ENCODE measurements around the gene CABP2. TPM values are rescaled to one million over a fixed set of nuclear protein-coding genes. Genes with fewer than 3 reads are reported as not detected.

Gene CABP2
- total RNA-seq, 2 donors from 2014 or later = not detected

- peaks cover 18% of the 10 kb centered on the region for H3K4me1 Mint-ChIP-seq
- peaks cover 92% of the 10 kb centered on the region for H3K36me3 Mint-ChIP-seq (ENCODE audit: low read depth)
- H3K27me3 Mint-ChIP-seq = no peaks in the 10 kb centered on the region
- H3K4me3 Mint-ChIP-seq = no peak overlapping the region
- no peaks in the 10 kb centered on the region for H3K9me3 Mint-ChIP-seq
- ATAC-seq (replicated peaks) = no peak
- H3K27ac Mint-ChIP-seq = no peak overlapping the region
These were observed 24.7 kb downstream of the CABP2 start for GRCh38 chr11:67498544-67498972.

- H3K9me3 Mint-ChIP-seq = no peaks in the 10 kb centered on the region
- no peak overlapping the region for H3K4me3 Mint-ChIP-seq
- no peak overlapping the region for H3K27ac Mint-ChIP-seq
- peaks cover 88% of the 10 kb centered on the region for H3K36me3 Mint-ChIP-seq (ENCODE audit: low read depth)
- no peaks in the 10 kb centered on the region for H3K27me3 Mint-ChIP-seq
- peaks cover 13% of the 10 kb centered on the region for H3K4me1 Mint-ChIP-seq
- no peak for ATAC-seq (replicated peaks)
These were observed 25.5 kb downstream of the CABP2 start for GRCh38 chr11:67497656-67498291.

- Mint-ChIP-seq H3K36me3 (ENCODE audit: low read depth) (peaks cover 85% of the 10 kb centered on the region), H3K9me3 (no peaks in the 10 kb centered on the region), H3K4me1 (peaks cover 8% of the 10 kb centered on the region), H3K4me3 (no peak overlapping the region), H3K27me3 (no peaks in the 10 kb centered on the region), H3K27ac (no peak overlapping the region)
- no peak for ATAC-seq (replicated peaks)
These were observed 27.1 kb downstream of the CABP2 start for GRCh38 chr11:67496113-67496512.

DNA sequence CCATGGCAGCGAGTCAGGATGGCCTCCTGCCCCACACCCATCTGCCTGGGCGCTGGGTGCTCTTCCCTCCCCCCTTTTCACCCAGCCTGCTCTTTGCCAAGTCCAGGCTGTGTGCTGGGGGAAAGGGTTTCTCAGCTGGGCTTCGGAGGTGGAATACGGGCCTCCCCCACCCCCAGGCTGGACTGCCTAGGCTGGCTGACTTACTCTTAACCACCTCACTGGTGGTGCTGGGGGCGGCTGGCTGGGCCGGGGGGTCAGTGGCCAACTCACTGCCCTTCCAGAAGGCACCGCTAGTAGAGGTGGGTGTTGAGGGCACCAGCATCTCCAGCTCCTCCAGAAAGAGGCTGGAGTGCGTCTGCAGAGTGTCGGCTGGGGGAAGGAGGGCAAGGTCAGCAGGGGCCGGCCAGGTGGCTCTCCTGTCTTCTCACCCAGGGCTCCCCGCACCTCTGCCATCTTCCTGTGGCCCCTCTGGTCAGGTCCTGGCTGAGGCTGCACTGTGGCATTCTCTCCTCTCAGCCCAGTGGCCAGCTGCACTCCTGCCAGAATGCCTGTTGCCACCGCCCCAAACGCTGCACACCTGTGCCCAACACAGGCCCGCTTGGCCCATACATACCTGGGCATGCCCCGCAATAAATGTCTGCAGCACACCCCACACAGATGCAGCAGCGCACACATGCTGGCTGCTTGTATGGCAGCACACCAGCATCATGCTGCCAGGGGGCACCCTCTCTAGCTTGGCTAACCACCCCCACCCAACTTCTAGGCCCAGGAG, 27.8 kb downstream of the CABP2 start:
- H3K9me3 Mint-ChIP-seq = no peaks in the 10 kb centered on the region
- peaks cover 1% of the 10 kb centered on the region for H3K4me1 Mint-ChIP-seq
- no peak overlapping the region for H3K4me3 Mint-ChIP-seq
- H3K27ac Mint-ChIP-seq = no peak overlapping the region
- no peaks in the 10 kb centered on the region for H3K27me3 Mint-ChIP-seq
- peaks cover 85% of the 10 kb centered on the region for H3K36me3 Mint-ChIP-seq (ENCODE audit: low read depth)
- no peak for ATAC-seq (replicated peaks)

DNA sequence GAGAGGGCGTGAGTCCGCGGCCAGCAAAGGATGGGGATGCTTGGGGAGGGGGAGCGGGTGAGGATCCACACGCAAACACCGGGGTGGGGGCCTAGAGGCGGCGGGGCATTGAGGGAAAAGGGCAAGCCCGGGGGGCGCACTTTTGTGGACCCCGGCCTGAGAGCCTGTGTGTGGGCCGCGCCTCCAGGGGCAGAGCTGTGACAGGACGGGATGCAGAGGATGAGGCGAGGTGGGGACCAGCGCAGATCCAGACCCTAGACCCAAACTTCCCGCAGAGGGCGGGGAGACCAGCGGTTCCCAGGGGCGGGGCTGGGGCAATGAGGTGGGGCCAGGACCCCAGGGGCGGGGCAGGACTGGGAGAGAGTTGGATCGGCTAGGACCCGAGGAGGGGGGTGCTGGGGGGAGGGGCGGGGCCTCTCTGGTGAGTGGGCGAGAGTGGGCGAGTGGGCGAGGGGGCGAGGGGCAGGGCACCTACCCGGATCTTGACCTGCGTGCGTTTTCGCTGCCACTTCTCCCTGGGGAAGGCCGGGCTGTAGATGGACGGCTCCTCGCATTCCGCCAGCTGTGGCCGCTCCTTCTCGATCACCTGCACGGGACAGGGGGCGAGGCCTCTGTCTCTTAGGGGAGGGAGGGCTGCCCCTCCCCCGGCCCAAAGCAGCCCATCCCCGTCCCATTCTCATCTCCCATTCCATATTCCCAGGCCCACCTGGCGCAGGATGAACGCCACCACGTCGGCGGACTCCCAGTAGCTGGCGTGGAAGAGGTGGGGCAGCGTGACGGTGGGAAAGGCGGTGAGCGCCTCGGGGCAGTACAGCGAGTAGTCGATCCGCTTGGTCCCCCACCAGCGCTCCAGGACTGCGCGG, 28.6 kb downstream of the CABP2 start:
- ATAC-seq (replicated peaks) = no peak
- no peaks in the 10 kb centered on the region for H3K27me3 Mint-ChIP-seq
- no peak overlapping the region for H3K4me3 Mint-ChIP-seq
- H3K4me1 Mint-ChIP-seq = peaks cover 4% of the 10 kb centered on the region
- no peaks in the 10 kb centered on the region for H3K9me3 Mint-ChIP-seq
- peaks cover 87% of the 10 kb centered on the region for H3K36me3 Mint-ChIP-seq (ENCODE audit: low read depth)
- no peak overlapping the region for H3K27ac Mint-ChIP-seq

DNA sequence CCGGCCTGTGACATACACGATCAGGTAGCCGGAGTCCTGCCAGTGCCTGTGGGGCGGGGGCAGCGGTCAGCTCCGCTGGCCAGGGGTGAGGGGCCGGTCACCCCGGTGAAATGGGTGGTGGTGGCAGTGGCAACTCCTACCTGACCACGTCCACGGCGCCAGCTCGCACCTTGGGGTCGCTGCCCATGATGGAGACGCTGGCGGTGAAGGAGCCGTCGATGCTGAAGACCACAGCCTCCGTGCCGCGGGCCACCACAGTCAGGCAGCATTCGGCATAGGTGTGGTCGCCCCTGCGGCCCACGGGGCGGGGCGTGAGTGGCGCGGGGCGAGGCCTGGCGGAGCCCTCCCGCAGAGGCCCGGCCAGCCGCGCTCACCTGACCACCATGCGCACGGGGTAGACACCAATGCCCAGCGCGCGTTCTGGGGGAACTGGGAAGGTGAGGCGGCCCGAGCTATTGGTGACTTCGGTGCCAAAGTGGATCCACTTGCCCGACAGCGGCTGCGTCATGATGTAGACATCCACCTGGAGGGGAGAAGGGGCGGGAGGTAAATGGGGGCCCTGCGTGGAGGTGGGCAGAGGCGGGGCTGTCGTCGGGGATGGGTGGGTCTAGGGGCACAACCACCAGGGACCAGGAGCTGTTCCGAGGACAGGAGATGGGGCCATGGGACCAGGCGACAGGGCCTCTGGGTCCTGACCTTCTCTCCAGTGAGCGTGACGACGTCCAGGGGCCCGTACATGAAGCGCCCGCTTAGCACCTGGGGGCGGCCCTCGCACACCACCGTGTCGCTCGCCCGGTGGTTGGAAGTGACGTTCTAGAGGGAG, 29.5 kb downstream of the CABP2 start:
- peaks cover 87% of the 10 kb centered on the region for H3K36me3 Mint-ChIP-seq (ENCODE audit: low read depth)
- ATAC-seq (replicated peaks) = no peak
- no peaks in the 10 kb centered on the region for H3K27me3 Mint-ChIP-seq
- H3K9me3 Mint-ChIP-seq = no peaks in the 10 kb centered on the region
- no peak overlapping the region for H3K4me3 Mint-ChIP-seq
- H3K4me1 Mint-ChIP-seq = peaks cover 7% of the 10 kb centered on the region
- no peak overlapping the region for H3K27ac Mint-ChIP-seq

- Mint-ChIP-seq H3K27me3 (no peaks in the 10 kb centered on the region), H3K27ac (no peak overlapping the region), H3K36me3 (ENCODE audit: low read depth) (peaks cover 87% of the 10 kb centered on the region), H3K4me3 (no peak overlapping the region), H3K9me3 (no peaks in the 10 kb centered on the region), H3K4me1 (peaks cover 9% of the 10 kb centered on the region)
- peak; percentile 37 for ATAC-seq (replicated peaks)
These were observed 30.3 kb downstream of the CABP2 start for GRCh38 chr11:67492801-67493547.

GRCh38 chr11:67492069-67492727, 31.0 kb downstream of the CABP2 start:
- Mint-ChIP-seq H3K4me1 (peaks cover 16% of the 10 kb centered on the region), H3K27me3 (no peaks in the 10 kb centered on the region), H3K4me3 (no peak overlapping the region), H3K9me3 (no peaks in the 10 kb centered on the region), H3K36me3 (ENCODE audit: low read depth) (peaks cover 87% of the 10 kb centered on the region), H3K27ac (no peak overlapping the region)
- ATAC-seq (replicated peaks) = no peak

GRCh38 chr11:67491276-67492068, 31.8 kb downstream of the CABP2 start:
- peak overlapping the region; percentile 56 for H3K27ac Mint-ChIP-seq
- no peak overlapping the region for H3K4me3 Mint-ChIP-seq
- H3K4me1 Mint-ChIP-seq = peaks cover 22% of the 10 kb centered on the region
- peaks cover 2% of the 10 kb centered on the region for H3K9me3 Mint-ChIP-seq
- no peak for ATAC-seq (replicated peaks)
- no peaks in the 10 kb centered on the region for H3K27me3 Mint-ChIP-seq
- peaks cover 87% of the 10 kb centered on the region for H3K36me3 Mint-ChIP-seq (ENCODE audit: low read depth)

GRCh38 chr11:67490727-67491065, 32.5 kb downstream of the CABP2 start:
- peaks cover 26% of the 10 kb centered on the region for H3K4me1 Mint-ChIP-seq
- H3K27ac Mint-ChIP-seq = peak overlapping the region; percentile 56
- peak overlapping the region; percentile 60 for H3K4me3 Mint-ChIP-seq
- no peak for ATAC-seq (replicated peaks)
- peaks cover 87% of the 10 kb centered on the region for H3K36me3 Mint-ChIP-seq (ENCODE audit: low read depth)
- no peaks in the 10 kb centered on the region for H3K27me3 Mint-ChIP-seq
- peaks cover 4% of the 10 kb centered on the region for H3K9me3 Mint-ChIP-seq

GRCh38 chr11:67489885-67490726, 33.1 kb downstream of the CABP2 start:
- peaks cover 28% of the 10 kb centered on the region for H3K4me1 Mint-ChIP-seq
- no peak for ATAC-seq (replicated peaks)
- H3K4me3 Mint-ChIP-seq = peak overlapping the region; percentile 60
- peaks cover 86% of the 10 kb centered on the region for H3K36me3 Mint-ChIP-seq (ENCODE audit: low read depth)
- no peaks in the 10 kb centered on the region for H3K27me3 Mint-ChIP-seq
- H3K9me3 Mint-ChIP-seq = peaks cover 4% of the 10 kb centered on the region
- peak overlapping the region; percentile 97 for H3K27ac Mint-ChIP-seq
